ENCODE measurements around the gene EPN1. TPM values are rescaled to one million over a fixed set of nuclear protein-coding genes. Genes with fewer than 3 reads are reported as not detected.

The EPN1 gene
- polyA plus RNA-seq, 1 donor (not counting 4 experiments of a cell fraction or from before 2014, with no cell fraction given), result 23.3 TPM

DNA sequence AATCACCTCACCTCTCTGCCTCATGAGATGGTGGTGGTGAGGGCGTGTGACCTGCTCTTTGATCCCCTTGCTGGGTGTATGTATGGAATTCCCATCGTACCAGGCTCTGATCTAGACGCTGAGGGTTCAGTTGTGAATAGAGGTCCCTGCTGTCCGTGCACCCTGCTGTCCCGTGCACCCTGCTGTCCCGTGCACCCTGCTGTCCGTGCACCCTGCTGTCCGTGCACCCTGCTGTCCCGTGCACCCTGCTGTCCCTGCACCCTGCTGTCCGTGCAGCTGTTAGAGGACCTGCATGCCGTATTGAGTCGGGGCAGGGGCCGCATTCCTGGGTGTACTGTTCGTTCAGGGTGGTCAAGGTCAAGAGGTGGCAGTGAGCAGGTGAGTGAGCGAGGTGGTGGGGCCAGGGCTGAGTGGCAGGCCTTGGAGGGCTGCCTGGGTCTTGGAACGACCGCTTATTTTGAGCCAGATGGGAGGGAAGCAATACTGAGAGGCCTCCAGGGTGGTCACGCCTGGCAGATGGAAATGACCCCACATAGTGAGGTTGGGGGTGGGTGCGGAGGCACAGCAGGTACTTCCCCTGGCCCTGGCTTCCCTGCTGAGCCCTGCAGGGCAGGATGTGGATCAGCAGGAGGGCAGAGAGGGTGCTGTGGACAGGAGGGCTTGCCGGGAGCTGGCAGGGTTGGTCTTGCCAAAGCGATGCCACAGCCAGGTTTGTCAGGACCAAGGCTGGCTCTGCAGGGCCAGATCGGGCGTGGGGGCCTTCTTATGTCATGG is 4.6 kb upstream of the EPN1 start:
- Histone ChIP-seq H3K4me1 (ENCODE audit: control insufficient read depth, extremely low read depth, insufficient read depth, low read length) (peaks cover 9% of the 10 kb centered on the region), H3K4me2 (ENCODE audit: control insufficient read depth, extremely low read depth, insufficient read depth, low read depth, low read length) (no peak overlapping the region), H2AFZ (ENCODE audit: control insufficient read depth, low read length) (no peak overlapping the region), H3K27ac (ENCODE audit: control insufficient read depth, insufficient read depth, low read length) (no peak overlapping the region), H3K27me3 (ENCODE audit: control insufficient read depth, extremely low read depth, insufficient read depth, low read length) (no peaks in the 10 kb centered on the region), H3K9me3 (ENCODE audit: control insufficient read depth, low read depth, low read length) (no peaks in the 10 kb centered on the region), H3K36me3 (ENCODE audit: control insufficient read depth in 2 of 2, extremely low read depth in 1 of 2, insufficient read depth in 2 of 2, low read length in 2 of 2) (peaks cover 34 to 42% of the 10 kb centered on the region in 2 experiments), H4K20me1 (ENCODE audit: control insufficient read depth, extremely low read depth, insufficient read depth, low read length) (peaks cover 48% of the 10 kb centered on the region), H3K9me1 (ENCODE audit: control insufficient read depth, extremely low read depth, insufficient read depth, low read length) (peaks cover 2% of the 10 kb centered on the region), H3K4me3 (ENCODE audit: control insufficient read depth in 2 of 3, extremely low read depth in 1 of 3, insufficient read depth in 2 of 3, low read depth in 1 of 3, low read length in 3 of 3) (no peak overlapping the region), H3K9ac (ENCODE audit: control insufficient read depth, extremely low read depth, insufficient read depth, low read length) (no peak overlapping the region), H3K79me2 (ENCODE audit: control insufficient read depth, insufficient read depth, low read length) (peaks cover 83% of the 10 kb centered on the region)
- FAIRE-seq, result no peak
- TF ChIP-seq EZH2 (IDR thresholded peaks at IDR 0.05; ENCODE audit: low read length), result no peak
- TF ChIP-seq, protein P1, sequence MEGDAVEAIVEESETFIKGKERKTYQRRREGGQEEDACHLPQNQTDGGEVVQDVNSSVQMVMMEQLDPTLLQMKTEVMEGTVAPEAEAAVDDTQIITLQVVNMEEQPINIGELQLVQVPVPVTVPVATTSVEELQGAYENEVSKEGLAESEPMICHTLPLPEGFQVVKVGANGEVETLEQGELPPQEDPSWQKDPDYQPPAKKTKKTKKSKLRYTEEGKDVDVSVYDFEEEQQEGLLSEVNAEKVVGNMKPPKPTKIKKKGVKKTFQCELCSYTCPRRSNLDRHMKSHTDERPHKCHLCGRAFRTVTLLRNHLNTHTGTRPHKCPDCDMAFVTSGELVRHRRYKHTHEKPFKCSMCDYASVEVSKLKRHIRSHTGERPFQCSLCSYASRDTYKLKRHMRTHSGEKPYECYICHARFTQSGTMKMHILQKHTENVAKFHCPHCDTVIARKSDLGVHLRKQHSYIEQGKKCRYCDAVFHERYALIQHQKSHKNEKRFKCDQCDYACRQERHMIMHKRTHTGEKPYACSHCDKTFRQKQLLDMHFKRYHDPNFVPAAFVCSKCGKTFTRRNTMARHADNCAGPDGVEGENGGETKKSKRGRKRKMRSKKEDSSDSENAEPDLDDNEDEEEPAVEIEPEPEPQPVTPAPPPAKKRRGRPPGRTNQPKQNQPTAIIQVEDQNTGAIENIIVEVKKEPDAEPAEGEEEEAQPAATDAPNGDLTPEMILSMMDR (optimal IDR thresholded peaks at IDR 0.05 in 1 of 3, IDR thresholded peaks at IDR 0.05 in 1 of 3, conservative IDR thresholded peaks at IDR 0.05 in 1 of 3; ENCODE audit: extremely low read depth in 1 of 3, insufficient read depth in 2 of 3, low read length in 3 of 3), result no peak
- no peak for DNase-seq (ENCODE audit: low read depth, low spot score)
- dilution Hi-C loops (cut with MboI; ENCODE audit: extremely low pct_ligation_motif_present, low sequenced_read_pairs), result no loop called here

DNA sequence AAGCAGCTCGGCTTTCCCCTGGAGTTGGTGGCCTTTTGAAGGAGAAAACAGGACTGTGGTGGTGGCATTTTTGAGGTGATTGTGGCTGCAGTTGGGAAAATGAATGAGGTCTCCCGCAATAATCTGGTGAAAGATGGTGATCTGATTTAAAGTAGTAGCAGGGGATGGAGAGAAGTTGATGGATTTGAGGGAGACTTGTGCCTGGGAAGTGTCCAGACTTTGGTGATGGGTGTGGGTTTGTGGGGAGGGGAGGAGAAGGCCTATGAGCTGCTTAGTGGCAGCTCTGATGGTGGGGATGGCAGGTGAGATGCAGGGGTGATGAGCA is 4.0 kb upstream of the EPN1 start:
- dilution Hi-C loops (cut with MboI; ENCODE audit: extremely low pct_ligation_motif_present, low sequenced_read_pairs), result no loop called here
- no peak for FAIRE-seq

More for the DNA sequence above, 4.0 kb upstream of the EPN1 start:
- Histone ChIP-seq H3K9me1 (ENCODE audit: control insufficient read depth, extremely low read depth, insufficient read depth, low read length) (peaks cover 2% of the 10 kb centered on the region), H3K79me2 (ENCODE audit: control insufficient read depth, insufficient read depth, low read length) (peaks cover 85% of the 10 kb centered on the region), H3K27ac (ENCODE audit: control insufficient read depth, insufficient read depth, low read length) (no peak overlapping the region), H3K4me3 (ENCODE audit: control insufficient read depth in 2 of 3, extremely low read depth in 1 of 3, insufficient read depth in 2 of 3, low read depth in 1 of 3, low read length in 3 of 3) (no peak overlapping the region), H3K36me3 (ENCODE audit: control insufficient read depth in 2 of 2, extremely low read depth in 1 of 2, insufficient read depth in 2 of 2, low read length in 2 of 2) (peaks cover 34 to 42% of the 10 kb centered on the region in 2 experiments), H3K27me3 (ENCODE audit: control insufficient read depth, extremely low read depth, insufficient read depth, low read length) (no peaks in the 10 kb centered on the region), H4K20me1 (ENCODE audit: control insufficient read depth, extremely low read depth, insufficient read depth, low read length) (peaks cover 46% of the 10 kb centered on the region), H2AFZ (ENCODE audit: control insufficient read depth, low read length) (no peak overlapping the region), H3K4me1 (ENCODE audit: control insufficient read depth, extremely low read depth, insufficient read depth, low read length) (peaks cover 11% of the 10 kb centered on the region), H3K9me3 (ENCODE audit: control insufficient read depth, low read depth, low read length) (no peaks in the 10 kb centered on the region), H3K4me2 (ENCODE audit: control insufficient read depth, extremely low read depth, insufficient read depth, low read depth, low read length) (no peak overlapping the region), H3K9ac (ENCODE audit: control insufficient read depth, extremely low read depth, insufficient read depth, low read length) (no peak overlapping the region)
- TF ChIP-seq, protein P1 (optimal IDR thresholded peaks at IDR 0.05 in 1 of 3, IDR thresholded peaks at IDR 0.05 in 1 of 3, conservative IDR thresholded peaks at IDR 0.05 in 1 of 3; ENCODE audit: extremely low read depth in 1 of 3, insufficient read depth in 2 of 3, low read length in 3 of 3), result no peak
- TF ChIP-seq EZH2 (IDR thresholded peaks at IDR 0.05; ENCODE audit: low read length), result no peak
- no peak for DNase-seq (ENCODE audit: low read depth, low spot score)
